Glomerular endothelial cell (primary cell): ENCODE data around the gene LRRN2. TPM values are rescaled to one million over a fixed set of nuclear protein-coding genes. Genes with fewer than 3 reads are reported as not detected.
"Not testable (repeated sequence)": the region's sequence is repeated elsewhere in the genome, so short reads cannot be mapped to it uniquely, and the experiment has no call there.

Source experiments
- DNase-seq: peaks from one replicate; pipeline ENCODE4 v3.0.0-alpha.2; 2011; ENCODE audit warnings: low read depth, low spot score; ENCODE audit errors: extremely low read depth
- total RNA-seq: library from RNA; depleted of rRNA; stranded (reverse); fragments of >200 nt; gene quantifications from 2 replicates; pipeline ENCODE4 v1.2.3, GENCODE V29; 2015

LRRN2 gene
- total RNA-seq, 1 donor from 2014 or later, result not detected

GRCh38 chr1:204692841-204693356, 7.4 kb upstream of the LRRN2 start:
- no peak for DNase-seq

- no peak for DNase-seq
Measured at GRCh38 chr1:204692325-204692840, 6.8 kb upstream of the LRRN2 start.

GRCh38 chr1:204691328-204691730, 5.8 kb upstream of the LRRN2 start:
- not testable (repeated sequence) for DNase-seq

DNA sequence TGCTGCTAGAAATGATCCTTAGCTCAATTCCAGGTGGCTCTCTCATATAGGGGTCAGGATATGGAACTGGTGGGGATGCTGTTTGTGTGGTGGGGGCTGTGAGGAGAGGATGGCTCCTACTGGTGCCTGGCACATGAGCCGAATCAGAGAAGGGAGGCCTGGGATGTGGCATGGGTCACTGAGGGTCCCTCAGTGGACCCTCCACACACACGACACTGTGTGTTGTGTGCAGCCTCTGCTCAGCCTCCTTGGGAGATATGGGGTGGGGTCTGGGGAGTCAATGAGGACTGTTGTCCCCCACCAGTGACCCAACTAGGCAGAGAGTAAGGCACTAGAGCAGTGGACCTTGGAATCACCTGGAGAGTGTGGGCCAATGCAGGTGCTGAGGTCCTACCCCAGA, 3.2 kb upstream of the LRRN2 start:
- no peak for DNase-seq

DNA sequence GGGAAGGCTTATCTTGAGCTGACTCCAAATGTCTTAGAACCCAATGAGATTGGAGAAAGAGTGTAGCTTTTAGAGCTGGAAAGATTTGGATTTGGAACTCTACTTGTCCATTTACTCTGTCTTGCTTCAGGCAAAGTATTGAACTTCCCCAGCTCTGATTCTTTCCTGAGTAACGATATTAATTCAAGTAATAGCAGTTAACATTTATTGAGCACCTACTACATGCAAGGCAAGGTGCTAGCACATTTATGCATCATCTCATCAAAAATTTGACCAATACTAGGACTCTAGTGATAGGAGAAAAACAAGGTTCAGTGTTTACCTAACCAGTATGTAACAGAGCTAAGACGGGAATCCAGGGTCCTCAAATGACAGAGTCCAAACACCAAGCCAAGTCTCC, 2.5 kb upstream of the LRRN2 start:
- DNase-seq, result no peak

DNA sequence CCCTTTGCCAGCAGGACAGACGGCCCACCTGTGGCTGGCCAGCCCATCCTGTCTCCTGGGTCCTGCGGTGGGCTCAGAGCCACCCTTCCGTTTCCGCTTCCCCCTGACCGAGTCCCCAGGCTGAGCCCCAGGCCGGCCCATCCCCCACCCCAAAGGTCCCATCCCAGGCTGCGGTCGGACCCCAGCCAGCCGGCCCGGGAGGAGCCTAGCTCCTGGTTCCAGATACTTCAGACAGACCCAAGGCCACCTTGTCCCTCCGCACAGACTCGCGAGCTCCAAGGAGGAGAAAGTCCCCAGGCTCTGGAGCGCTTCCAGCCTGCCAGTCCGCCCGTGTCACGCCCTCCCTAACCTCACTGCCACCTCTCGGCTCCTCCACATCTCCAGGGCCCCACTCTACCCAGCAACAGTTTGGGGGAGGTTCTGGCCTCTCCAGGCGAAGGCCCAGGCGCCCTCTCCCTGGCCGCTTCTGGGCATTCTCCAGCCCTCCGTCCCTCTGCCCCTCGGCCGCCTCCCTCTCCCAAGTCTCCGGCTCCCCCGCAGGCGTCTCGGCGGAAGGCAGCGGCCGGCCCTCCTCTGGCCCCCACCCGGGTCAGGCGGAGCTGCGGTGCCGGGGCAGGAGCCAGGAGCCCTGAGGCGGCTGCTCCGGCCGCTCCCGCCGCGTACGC, 835 bp downstream of the LRRN2 start:
- no peak for DNase-seq

DNA sequence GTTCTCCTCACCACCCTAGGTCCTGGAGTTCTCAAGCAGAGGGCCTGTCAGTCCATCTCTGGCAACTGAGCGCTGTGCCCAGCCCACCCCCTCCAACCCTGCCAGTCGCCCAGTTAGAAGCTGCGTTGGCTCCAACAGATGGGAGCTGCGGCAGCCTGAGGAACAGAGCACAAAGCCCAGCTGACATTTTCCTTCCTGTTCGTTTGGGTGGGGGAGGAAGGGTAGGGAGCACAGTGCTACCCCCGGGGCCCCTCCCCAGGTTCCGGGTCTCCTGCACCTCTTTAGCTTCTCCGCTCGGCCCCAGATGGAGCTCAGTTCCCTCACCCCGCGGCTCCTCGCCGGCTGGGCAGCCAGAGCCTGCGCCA, 1.4 kb downstream of the LRRN2 start:
- DNase-seq, result no peak

GRCh38 chr1:204683284-204684205, 2.0 kb downstream of the LRRN2 start:
- DNase-seq, result no peak

DNA sequence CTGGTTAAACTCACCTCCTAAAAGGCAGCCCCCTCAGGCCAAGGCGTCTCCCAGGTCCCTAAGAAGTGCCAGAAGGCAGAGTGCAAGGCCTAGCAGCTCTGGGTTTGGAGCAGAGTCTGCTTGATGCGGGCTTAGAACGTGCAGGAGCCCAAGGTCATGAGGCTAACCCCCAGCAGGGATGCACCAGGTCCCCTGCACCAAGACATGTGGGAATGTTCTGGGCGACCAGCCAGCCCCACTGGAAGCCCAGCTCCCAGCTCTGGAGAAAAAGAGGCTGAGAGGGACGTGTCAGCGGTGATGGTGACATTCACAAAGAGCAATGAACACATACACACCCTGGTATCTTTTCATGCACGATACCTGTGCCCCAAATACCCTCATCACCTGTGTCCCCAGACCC, 5.1 kb downstream of the LRRN2 start:
- DNase-seq, result no peak

DNA sequence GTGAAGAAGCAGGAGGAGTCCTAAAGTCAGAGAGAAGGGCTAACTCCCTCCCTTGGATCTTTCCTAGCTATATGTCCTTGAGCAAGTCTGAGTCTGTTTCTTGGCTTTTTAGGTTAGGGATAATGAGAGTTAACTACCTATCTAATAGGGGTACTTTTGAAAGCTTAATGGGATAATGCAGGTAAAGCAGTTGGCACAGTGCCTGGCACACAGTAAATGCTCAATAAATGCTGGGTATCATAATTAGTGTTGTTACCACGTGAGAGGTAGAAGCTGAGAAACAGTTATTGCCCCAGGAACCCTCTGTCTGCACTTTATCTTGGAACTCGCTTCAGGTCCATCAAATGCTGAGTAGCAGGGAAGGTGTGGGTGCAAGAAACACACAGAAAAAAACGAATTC, 5.5 kb downstream of the LRRN2 start:
- no peak for DNase-seq

GRCh38 chr1:204678721-204679475, 6.6 kb downstream of the LRRN2 start:
- no peak for DNase-seq

GRCh38 chr1:204677864-204678263, 7.7 kb downstream of the LRRN2 start:
- no peak for DNase-seq

DNA sequence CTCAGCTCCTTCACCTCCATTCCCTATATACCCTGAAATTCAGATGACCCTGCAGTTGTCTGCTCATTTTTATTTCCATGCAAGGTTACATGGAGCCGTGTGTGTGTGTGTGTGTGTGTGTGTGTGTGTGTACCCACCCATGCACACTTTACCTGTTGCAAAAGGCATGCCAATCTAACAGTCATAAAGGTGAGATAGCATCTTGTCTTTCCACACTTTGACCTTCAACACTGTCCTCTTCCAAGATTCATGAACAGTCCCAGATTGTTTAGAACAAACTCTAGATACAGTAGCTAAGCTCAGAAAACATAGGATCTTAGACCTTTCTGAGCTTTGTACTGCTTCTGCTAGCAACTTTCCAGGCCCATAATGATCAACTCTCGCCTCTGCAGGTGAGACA, 9.5 kb downstream of the LRRN2 start:
- DNase-seq, result no peak

DNA sequence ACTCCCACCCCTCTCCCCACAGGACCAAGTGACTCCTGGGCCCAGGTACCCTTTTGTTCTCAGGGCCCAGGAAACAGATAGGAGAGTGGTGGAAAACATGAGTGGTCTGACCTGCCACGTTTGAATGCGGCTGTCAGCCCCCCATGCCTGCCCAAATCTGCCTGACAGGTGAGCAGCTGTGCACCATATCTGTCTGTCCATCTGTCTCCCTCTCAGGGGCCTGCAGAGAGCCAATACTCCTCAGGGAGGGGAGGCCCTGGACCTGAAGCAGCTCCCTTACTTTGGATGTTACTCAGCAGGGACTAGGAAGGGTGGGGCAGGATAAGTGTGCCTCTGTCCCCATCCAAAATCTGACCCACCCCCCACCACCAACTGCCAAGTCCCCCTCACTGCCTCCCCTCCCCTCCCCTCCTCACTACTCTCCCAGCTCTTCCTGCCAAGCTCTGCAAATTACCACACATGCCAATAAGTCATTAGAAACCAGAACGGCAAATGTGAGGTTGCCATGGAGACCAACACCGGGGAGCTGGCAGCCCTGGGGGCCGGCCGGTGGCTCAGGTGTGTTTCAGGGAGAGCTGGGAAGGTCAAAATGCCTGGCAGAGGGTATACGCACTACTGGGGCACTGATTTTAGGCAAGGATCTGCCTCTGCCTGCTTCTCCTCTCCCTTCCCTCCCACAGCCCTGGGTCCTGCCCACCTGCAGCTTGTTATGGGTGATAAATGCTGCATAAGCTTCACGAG, 11.5 kb downstream of the LRRN2 start:
- DNase-seq, result no peak

DNA sequence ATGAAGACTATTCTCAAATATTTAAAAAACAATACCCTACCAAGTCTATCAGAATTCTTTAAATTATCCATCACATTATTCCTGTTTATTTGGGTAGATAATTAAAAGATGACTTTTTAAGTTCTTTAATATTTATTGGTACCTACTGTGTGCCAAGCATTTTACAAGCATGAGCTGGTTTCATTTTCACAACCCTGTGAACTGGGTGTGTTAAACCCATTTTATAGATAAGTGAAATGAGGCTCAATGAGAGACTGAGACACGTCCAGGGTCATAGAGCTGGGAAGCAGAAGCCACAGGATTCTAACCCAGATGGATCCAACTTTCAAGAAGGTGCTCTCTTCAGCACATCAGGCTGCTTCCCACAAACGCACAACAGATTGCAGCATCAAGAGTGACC, 12.3 kb downstream of the LRRN2 start:
- no peak for DNase-seq

DNA sequence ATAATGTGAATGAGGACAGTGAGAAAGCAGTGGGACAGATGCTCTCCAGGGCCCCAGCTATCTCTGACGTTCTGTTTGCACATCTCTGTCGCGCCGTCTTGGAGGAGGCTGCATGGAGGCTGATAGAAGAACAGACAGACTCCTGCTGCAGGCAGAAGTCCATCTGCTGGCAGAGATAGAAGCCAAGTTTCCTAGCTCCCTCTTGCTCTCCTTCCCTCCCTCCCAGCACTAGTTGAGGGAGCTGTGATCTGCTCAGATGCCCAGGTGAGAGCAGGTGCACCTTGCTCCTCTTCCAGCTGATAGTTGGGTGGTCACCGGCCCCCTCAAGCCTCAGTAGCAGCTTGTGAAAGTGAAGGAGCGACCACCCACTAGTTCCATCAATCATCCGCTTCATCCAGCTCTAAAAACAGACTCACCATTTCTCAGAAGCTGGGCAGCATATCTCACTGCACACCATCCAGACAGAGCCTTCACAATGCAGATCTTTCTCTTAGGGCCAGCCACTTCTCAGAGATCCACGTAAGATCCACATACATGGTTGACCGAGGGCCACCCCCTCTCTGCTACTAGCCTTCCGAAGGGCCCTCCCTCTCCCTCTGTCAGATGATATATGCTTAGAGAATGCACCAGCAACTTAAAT, 12.9 kb downstream of the LRRN2 start:
- no peak for DNase-seq

DNA sequence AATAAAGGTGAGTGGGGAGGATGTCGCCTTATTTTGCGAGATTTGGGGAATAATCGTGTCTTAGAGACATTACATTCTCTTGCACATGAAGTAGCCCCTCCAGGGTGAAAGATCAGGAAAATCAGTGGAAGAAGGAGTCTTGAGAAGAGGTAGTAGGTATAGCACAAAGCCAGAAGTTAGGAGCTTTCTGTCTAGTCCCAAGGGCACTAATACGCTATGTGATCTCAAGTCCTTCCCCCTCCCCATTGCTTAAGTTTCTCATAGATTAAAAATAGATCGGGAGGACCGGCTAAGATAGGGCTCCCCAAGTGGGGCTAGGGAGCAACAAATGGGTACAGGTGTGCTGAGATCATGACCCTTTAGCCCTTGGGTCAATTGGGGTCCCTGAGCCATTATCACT, 13.5 kb downstream of the LRRN2 start:
- no peak for DNase-seq

- no peak for DNase-seq
Measured at GRCh38 chr1:204670152-204670927, 15.2 kb downstream of the LRRN2 start.

GRCh38 chr1:204669579-204669978, 16.0 kb downstream of the LRRN2 start:
- DNase-seq, result no peak
